GM12878 (cell line): ENCODE measurements around the gene TMEM106A. TPM values are rescaled to one million over a fixed set of nuclear protein-coding genes. Genes with fewer than 3 reads are reported as not detected.

Source experiments
- ATAC-seq: fragments of 200-7000 bp; cut with Tn5 transposase; 3 replicates; pipeline ENCODE4 v1.9.1; 2020; ENCODE audit warnings: mild to moderate bottlenecking, moderate library complexity
- BruUV-seq: library from RNA; stranded (reverse); fragments of 400-500 nt; replicated peaks from 2 replicates; lab custom pipeline; 2021; lab: Mats Ljungman, UMichigan
- CTCF ChIA-PET: fragments of 300-600 bp; sonication (Branson Sonifier 250); formaldehyde crosslinking; extraction: SDS; loops from one replicate; lab custom pipeline; 2021; ENCODE audit warnings: inconsistent platforms; lab: Yijun Ruan, JAX
- POLR2A ChIA-PET: fragments of 350-600 bp; formaldehyde crosslinking; extraction: SDS; loops from one replicate; lab custom pipeline; 2021; ENCODE audit warnings: inconsistent platforms; lab: Charles Lee
- RAD21 ChIA-PET: fragments of 300-600 bp; sonication (Branson Sonifier 250); formaldehyde crosslinking; loops from one replicate; lab custom pipeline; 2023; ENCODE audit warnings: antibody characterized with exemption; ENCODE audit not compliant: unreplicated experiment; lab: Charles Lee
- SMC1A ChIA-PET: fragments of 300-600 bp; sonication (Branson Sonifier 250); formaldehyde crosslinking; loops from one replicate; lab custom pipeline; 2023; ENCODE audit not compliant: unreplicated experiment, uncharacterized antibody; lab: Charles Lee
- DNase-seq: peaks from one replicate; pipeline ENCODE4 v3.0.0-alpha.2; 2011; ENCODE audit warnings: low read depth, low spot score
- FAIRE-seq: peaks from 3 replicates; lab custom pipeline; 2011; peaks lifted over from hg19 to GRCh38; lab: Jason Lieb, UNC
- H2AFZ ChIP-seq: 2 replicates; pipeline ENCODE4 v1.6.0; 2011; ENCODE audit warnings: low read depth, low read length, control low read depth; ENCODE audit not compliant: control insufficient read depth
- H3K27ac ChIP-seq: 2 replicates; pipeline ENCODE4 v1.5.1; 2011; ENCODE audit warnings: control low read depth; ENCODE audit not compliant: control insufficient read depth, insufficient read depth
- H3K27me3 ChIP-seq, 2 experiments: replicated peaks in 1 of 2; 2 replicates each; pipeline versions ENCODE4 v1.6.0 to v1.6.1; 2011; ENCODE audit warnings: low read length in 1 of 2; ENCODE audit not compliant: control insufficient read depth in 2 of 2, insufficient read depth in 2 of 2
- H3K36me3 ChIP-seq, 2 experiments: 2 replicates each; pipeline ENCODE4 v1.5.1; 2011; ENCODE audit warnings: low read length in 1 of 2; ENCODE audit not compliant: control insufficient read depth in 2 of 2, insufficient read depth in 2 of 2
- H3K4me1 ChIP-seq: 2 replicates; pipeline ENCODE4 v1.6.1; 2011; ENCODE audit warnings: mild to moderate bottlenecking, low read length, moderate library complexity, mixed read lengths; ENCODE audit not compliant: control insufficient read depth, insufficient read depth
- H3K4me2 ChIP-seq: 2 replicates; pipeline ENCODE4 v1.6.0; 2011; ENCODE audit warnings: control low read depth; ENCODE audit not compliant: control insufficient read depth, insufficient read depth
- H3K4me3 ChIP-seq: fragments of 200-600 bp; sonication (generic); 2 replicates; pipeline ENCODE4 v1.5.1; 2016
- H3K79me2 ChIP-seq: 2 replicates; pipeline ENCODE4 v1.6.0; 2011; ENCODE audit warnings: low read length; ENCODE audit not compliant: control insufficient read depth, insufficient read depth
- H3K9ac ChIP-seq: 2 replicates; pipeline ENCODE4 v1.8.0; 2011; ENCODE audit warnings: low read length, control low read depth, mixed read lengths; ENCODE audit not compliant: control insufficient read depth, insufficient read depth
- H3K9me3 ChIP-seq: replicated peaks from 3 replicates; pipeline ENCODE4 v1.5.1; 2011; ENCODE audit warnings: mild to moderate bottlenecking, low read length; ENCODE audit not compliant: control insufficient read depth, insufficient read depth
- H4K20me1 ChIP-seq: 2 replicates; pipeline ENCODE4 v1.6.0; 2011; ENCODE audit not compliant: control insufficient read depth, insufficient read depth
- RCOR1 ChIP-seq: conservative IDR thresholded peaks from 2 replicates; pipeline ENCODE4 v1.6.1; 2012; ENCODE audit warnings: low read depth, low read length, improper control_type of control experiment
- WGBS: methylation state at CpG from one replicate; pipeline ENCODE4 v1.1.6; 2016; ENCODE audit warnings: low lambda C conversion rate; ENCODE audit not compliant: insufficient replicate concordance, insufficient coverage; ENCODE audit errors: missing lambda C conversion rate; 5-methylcytosine and 5-hydroxymethylcytosine counted together
- in situ Hi-C: fragments of 300-500 bp; cut with MboI; formaldehyde crosslinking; loops from 9 replicates; pipeline ENCODE4 v1.14.3; 2018; ENCODE audit warnings: mixed read lengths
- intact Hi-C: fragments of 100-400 bp; cut with micrococcal nuclease; formaldehyde crosslinking; loops from one replicate; pipeline ENCODE4 v1.14.2; 2022; ENCODE audit not compliant: unreplicated experiment
- polyA plus RNA-seq, 11 experiments: library from polyadenylated mRNA; depleted of rRNA in 4 of 11; unstranded in 6 of 11; stranded (reverse) in 5 of 11; fragments of >200 nt; fragmentation: Nextera tagmentation in 4 of 11; fragmentation: Illumina TruSeq in 1 of 11; extraction: Ambion mirVana in 4 of 11; extraction: Trizol in 1 of 11; gene quantifications; 1 replicate in 1 of 11; 2 replicates in 10 of 11; pipeline versions ENCODE4 v1.2.1 to v1.2.3, GENCODE V29; 2011 to 2016; ENCODE audit warnings: inconsistent platforms in 2 of 11, missing spikeins in 2 of 11, low read depth in 1 of 11
- total RNA-seq, 4 experiments: library from RNA; depleted of rRNA in 3 of 4; stranded (reverse); fragments of >200 nt in 3 of 4; fragmentation: Illumina TruSeq in 1 of 4; extraction: Trizol in 1 of 4; gene quantifications; 2 replicates each; pipeline versions ENCODE4 v1.2.1 to v1.2.3, GENCODE V29; 2013 to 2021
- TF ChIP-seq, protein P1 (sequence below): IDR thresholded peaks from 2 replicates; pipeline ENCODE4 v1.6.1; 2012; ENCODE audit warnings: mild to moderate bottlenecking, low read depth, low read length

TMEM106A gene
- total and polyA plus RNA-seq, 10 of the 15 experiments (the other 5 are each of a cell fraction or from before 2014, with no cell fraction given), result 2.3 to 18.7 (median 9.3) TPM

DNA sequence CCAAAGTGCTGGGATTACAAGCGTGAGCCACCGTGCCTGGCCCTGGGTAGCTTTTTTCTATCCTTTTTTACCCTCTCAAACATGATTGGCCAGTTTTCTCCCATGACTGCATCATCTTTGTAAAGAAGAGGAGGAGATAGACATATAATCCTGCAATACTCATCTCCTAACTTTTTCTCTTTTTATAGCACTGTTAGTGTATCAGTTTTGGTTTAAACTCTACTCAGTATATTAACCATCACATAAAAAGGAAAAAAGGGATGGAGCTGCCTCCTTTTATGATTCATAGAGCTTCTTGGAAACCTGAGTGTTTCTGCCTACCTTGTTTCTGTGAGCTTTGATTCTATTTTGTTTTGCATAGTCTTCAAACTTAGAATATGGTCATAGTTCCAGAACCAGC is 12.0 kb upstream of the TMEM106A start:
- TF ChIP-seq RCOR1, result no peak
- TF ChIP-seq, protein P1, sequence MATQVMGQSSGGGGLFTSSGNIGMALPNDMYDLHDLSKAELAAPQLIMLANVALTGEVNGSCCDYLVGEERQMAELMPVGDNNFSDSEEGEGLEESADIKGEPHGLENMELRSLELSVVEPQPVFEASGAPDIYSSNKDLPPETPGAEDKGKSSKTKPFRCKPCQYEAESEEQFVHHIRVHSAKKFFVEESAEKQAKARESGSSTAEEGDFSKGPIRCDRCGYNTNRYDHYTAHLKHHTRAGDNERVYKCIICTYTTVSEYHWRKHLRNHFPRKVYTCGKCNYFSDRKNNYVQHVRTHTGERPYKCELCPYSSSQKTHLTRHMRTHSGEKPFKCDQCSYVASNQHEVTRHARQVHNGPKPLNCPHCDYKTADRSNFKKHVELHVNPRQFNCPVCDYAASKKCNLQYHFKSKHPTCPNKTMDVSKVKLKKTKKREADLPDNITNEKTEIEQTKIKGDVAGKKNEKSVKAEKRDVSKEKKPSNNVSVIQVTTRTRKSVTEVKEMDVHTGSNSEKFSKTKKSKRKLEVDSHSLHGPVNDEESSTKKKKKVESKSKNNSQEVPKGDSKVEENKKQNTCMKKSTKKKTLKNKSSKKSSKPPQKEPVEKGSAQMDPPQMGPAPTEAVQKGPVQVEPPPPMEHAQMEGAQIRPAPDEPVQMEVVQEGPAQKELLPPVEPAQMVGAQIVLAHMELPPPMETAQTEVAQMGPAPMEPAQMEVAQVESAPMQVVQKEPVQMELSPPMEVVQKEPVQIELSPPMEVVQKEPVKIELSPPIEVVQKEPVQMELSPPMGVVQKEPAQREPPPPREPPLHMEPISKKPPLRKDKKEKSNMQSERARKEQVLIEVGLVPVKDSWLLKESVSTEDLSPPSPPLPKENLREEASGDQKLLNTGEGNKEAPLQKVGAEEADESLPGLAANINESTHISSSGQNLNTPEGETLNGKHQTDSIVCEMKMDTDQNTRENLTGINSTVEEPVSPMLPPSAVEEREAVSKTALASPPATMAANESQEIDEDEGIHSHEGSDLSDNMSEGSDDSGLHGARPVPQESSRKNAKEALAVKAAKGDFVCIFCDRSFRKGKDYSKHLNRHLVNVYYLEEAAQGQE, result no peak
- TF ChIP-seq, all 136 proteins: peak for 0
- Histone ChIP-seq H3K4me2 (no peak overlapping the region), H3K4me1 (no peaks in the 10 kb centered on the region), H3K79me2 (no peaks in the 10 kb centered on the region), H3K27ac (no peak overlapping the region), H3K9ac (no peak overlapping the region), H3K27me3 (no peaks in the 10 kb centered on the region), H3K4me3 (no peak overlapping the region), H3K36me3 (peaks cover 6 to 24% of the 10 kb centered on the region in 2 experiments), H4K20me1 (no peaks in the 10 kb centered on the region), H2AFZ (no peak overlapping the region), H3K9me3 (no peaks in the 10 kb centered on the region)
- ChIA-PET RAD21 (interaction anchor here (1.0 kb wide), 1 partner anchor 9 kb away, joined by 3 read pairs; no protein-coding TSS in a partner anchor), CTCF (interaction anchor here (1.5 to 1.8 kb wide), 2 partner anchors 10 to 14 kb away, joined by 5 read pairs; no protein-coding TSS in a partner anchor), POLR2A (interaction anchor here (0.6 to 1.3 kb wide), 3 partner anchors 10 to 54 kb away, joined by 3 to 6 read pairs (median 3); no protein-coding TSS in a partner anchor), SMC1A (interaction anchor here (1.1 to 4.1 kb wide), 3 partner anchors 13 to 92 kb away, joined by 3 to 20 read pairs (median 4); partner anchors contain the start of gene TMEM106A)
- in situ Hi-C loops (loop anchor here (10.0 to 25.0 kb wide), 8 partner anchors 45 to 1663 kb away; partner anchors contain the start of genes DNAJC7, EIF1, HDAC5 and MEOX1), intact Hi-C loops (no loop called here)
- WGBS, result 95% methylated on average over 2 of the region's 2 CpGs
- no peak for FAIRE-seq
- BruUV-seq, result no TSS peak
- ATAC-seq, result no peak
- no peak for DNase-seq
